ENCODE measurements around the gene ZNF735. TPM values are rescaled to one million over a fixed set of nuclear protein-coding genes. Genes with fewer than 3 reads are reported as not detected.

The ZNF735 gene
- total RNA-seq, 1 donor from 2014 or later: not detected

GRCh38 chr7:64181586-64181985 lies 25.4 kb upstream of the ZNF735 start:
- H3K27me3 Mint-ChIP-seq: no peaks in the 10 kb centered on the region
- H3K4me3 Mint-ChIP-seq (ENCODE audit: low read depth): no peak overlapping the region
- TF ChIP-seq CTCF (IDR thresholded peaks at IDR 0.05; ENCODE audit: unreplicated experiment): no peak
- H3K36me3 Mint-ChIP-seq (ENCODE audit: insufficient read depth): no peaks in the 10 kb centered on the region
- H3K27ac Mint-ChIP-seq: no peak overlapping the region
- DNase-seq (ENCODE audit: low spot score, unreplicated experiment): no peak
- no peaks in the 10 kb centered on the region for H3K4me1 Mint-ChIP-seq (ENCODE audit: low read depth)
- peaks cover 40% of the 10 kb centered on the region for H3K9me3 Mint-ChIP-seq (ENCODE audit: low read depth)

GRCh38 chr7:64182036-64182790 lies 24.8 kb upstream of the ZNF735 start:
- no peaks in the 10 kb centered on the region for H3K27me3 Mint-ChIP-seq
- H3K9me3 Mint-ChIP-seq (ENCODE audit: low read depth): peaks cover 44% of the 10 kb centered on the region

GRCh38 chr7:64183126-64183742 lies 23.8 kb upstream of the ZNF735 start:
- TF ChIP-seq CTCF (IDR thresholded peaks at IDR 0.05; ENCODE audit: unreplicated experiment): no peak
- DNase-seq (ENCODE audit: low spot score, unreplicated experiment): no peak
- H3K36me3 Mint-ChIP-seq (ENCODE audit: insufficient read depth): no peaks in the 10 kb centered on the region
- H3K9me3 Mint-ChIP-seq (ENCODE audit: low read depth): peaks cover 45% of the 10 kb centered on the region
- H3K4me1 Mint-ChIP-seq (ENCODE audit: low read depth): no peaks in the 10 kb centered on the region
- no peak overlapping the region for H3K27ac Mint-ChIP-seq
- no peak overlapping the region for H3K4me3 Mint-ChIP-seq (ENCODE audit: low read depth)
- H3K27me3 Mint-ChIP-seq: no peaks in the 10 kb centered on the region

More at GRCh38 chr7:64182036-64182790, 24.8 kb upstream of the ZNF735 start:
- Mint-ChIP-seq H3K4me1 (ENCODE audit: low read depth) (no peaks in the 10 kb centered on the region), H3K36me3 (ENCODE audit: insufficient read depth) (no peaks in the 10 kb centered on the region), H3K4me3 (ENCODE audit: low read depth) (no peak overlapping the region), H3K27ac (no peak overlapping the region)
- DNase-seq (ENCODE audit: low spot score, unreplicated experiment): no peak
- TF ChIP-seq CTCF (IDR thresholded peaks at IDR 0.05; ENCODE audit: unreplicated experiment): no peak

- no peak overlapping the region for H3K4me3 Mint-ChIP-seq (ENCODE audit: low read depth)
- TF ChIP-seq CTCF (IDR thresholded peaks at IDR 0.05; ENCODE audit: unreplicated experiment): no peak
- peaks cover 43% of the 10 kb centered on the region for H3K9me3 Mint-ChIP-seq (ENCODE audit: low read depth)
- no peaks in the 10 kb centered on the region for H3K36me3 Mint-ChIP-seq (ENCODE audit: insufficient read depth)
- H3K27me3 Mint-ChIP-seq: no peaks in the 10 kb centered on the region
- H3K27ac Mint-ChIP-seq: no peak overlapping the region
- no peaks in the 10 kb centered on the region for H3K4me1 Mint-ChIP-seq (ENCODE audit: low read depth)
- no peak for DNase-seq (ENCODE audit: low spot score, unreplicated experiment)
Measured at GRCh38 chr7:64183827-64184372, 23.1 kb upstream of the ZNF735 start.

GRCh38 chr7:64184376-64184775 lies 22.6 kb upstream of the ZNF735 start:
- no peak for TF ChIP-seq CTCF (IDR thresholded peaks at IDR 0.05; ENCODE audit: unreplicated experiment)
- no peaks in the 10 kb centered on the region for H3K4me1 Mint-ChIP-seq (ENCODE audit: low read depth)
- H3K9me3 Mint-ChIP-seq (ENCODE audit: low read depth): peaks cover 45% of the 10 kb centered on the region
- DNase-seq (ENCODE audit: low spot score, unreplicated experiment): no peak
- no peak overlapping the region for H3K4me3 Mint-ChIP-seq (ENCODE audit: low read depth)
- H3K27ac Mint-ChIP-seq: no peak overlapping the region
- H3K27me3 Mint-ChIP-seq: no peaks in the 10 kb centered on the region
- peaks cover 1% of the 10 kb centered on the region for H3K36me3 Mint-ChIP-seq (ENCODE audit: insufficient read depth)

Measured in progenitor cell of endocrine pancreas (in vitro differentiated cells).